Measurements from ENCODE around the gene PRKAR1B. TPM values are rescaled to one million over a fixed set of nuclear protein-coding genes. Genes with fewer than 3 reads are reported as not detected.

The PRKAR1B gene
- total RNA-seq, 1 experiment from 2014 or later, result 43.3 TPM

DNA sequence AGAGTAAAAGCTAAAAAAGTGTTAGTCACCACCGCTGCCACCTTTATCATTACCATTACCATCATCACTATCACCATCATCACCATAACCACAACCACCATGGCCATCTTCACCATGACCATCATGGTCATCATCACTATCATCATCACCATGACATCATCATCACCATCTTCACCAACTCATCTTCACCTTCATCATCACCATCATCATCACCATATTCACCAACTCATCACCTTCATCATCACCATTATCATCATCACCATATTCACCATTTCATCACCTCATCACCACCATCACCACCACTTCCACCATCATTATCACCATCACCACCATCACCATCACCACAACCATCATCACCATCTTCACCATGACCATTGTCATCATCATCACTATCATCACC, 161.0 kb downstream of the PRKAR1B start:
- Histone ChIP-seq H3K18ac (ENCODE audit: insufficient read length, low read depth, low read length) (no peak overlapping the region), H3K4me1 (ENCODE audit: insufficient read depth, low read length) (no peaks in the 10 kb centered on the region), H3K23me2 (ENCODE audit: insufficient read length, low read depth, low read length, poor library complexity, severe bottlenecking) (no peaks in the 10 kb centered on the region), H2BK20ac (ENCODE audit: low read depth, low read length, poor library complexity, severe bottlenecking) (no peak overlapping the region), H3K4ac (ENCODE audit: low read depth, low read length) (no peak overlapping the region), H3K9me3 (ENCODE audit: control insufficient read depth, low read depth, low read length) (no peaks in the 10 kb centered on the region), H3K23ac (ENCODE audit: insufficient read length, low read depth, low read length) (no peak overlapping the region), H4K20me1 (ENCODE audit: control insufficient read depth, insufficient read depth, insufficient read length) (no peaks in the 10 kb centered on the region), H3K9ac (ENCODE audit: extremely low read depth, insufficient read length, low read length) (no peak overlapping the region), H2BK12ac (ENCODE audit: insufficient read length, low read depth, low read length) (no peak overlapping the region), H4K8ac (replicated peaks; ENCODE audit: insufficient read length, low read depth, low read length) (no peak overlapping the region), H4K91ac (ENCODE audit: insufficient read length, low read depth, low read length) (no peak overlapping the region), H2BK15ac (ENCODE audit: low read depth, low read length) (no peak overlapping the region), H3K27ac (ENCODE audit: insufficient read length, low read depth, low read length) (no peak overlapping the region), H3K56ac (ENCODE audit: insufficient read length, low read depth, low read length) (no peak overlapping the region), H2BK120ac (ENCODE audit: low read depth, low read length, poor library complexity, severe bottlenecking) (no peak overlapping the region), H4K5ac (ENCODE audit: insufficient read length, low read depth, low read length) (no peak overlapping the region), H2AFZ (ENCODE audit: low read length) (no peak overlapping the region), H3K4me2 (ENCODE audit: insufficient read depth, insufficient read length, low read length) (no peak overlapping the region), H2BK5ac (ENCODE audit: insufficient read length, low read length) (no peak overlapping the region), H3K27me3 (ENCODE audit: insufficient read depth, low read length) (no peaks in the 10 kb centered on the region), H3K14ac (ENCODE audit: insufficient read depth, low read length) (no peak overlapping the region), H3K79me2 (ENCODE audit: insufficient read depth, low read length) (no peaks in the 10 kb centered on the region; the same call in 1 of the 2 replicates), H3K79me1 (ENCODE audit: insufficient read depth, low read depth, low read length, poor library complexity, severe bottlenecking) (no peaks in the 10 kb centered on the region), H3T11ph (ENCODE audit: low read length) (no peak overlapping the region), H2AK5ac (ENCODE audit: insufficient read length, low read length) (no peak overlapping the region)
- Mint-ChIP-seq H3K36me3 (ENCODE audit: insufficient read depth in 1 of 3, low read depth in 3 of 3) (peaks cover 0 to 6% (median 0%) of the 10 kb centered on the region in 3 experiments; a peak in 1 of 7 replicates), H3K27me3 (ENCODE audit: low read depth) (peaks cover 2% of the 10 kb centered on the region; the same call in 1 of the 2 replicates), H3K4me3 (no peak overlapping the region), H3K4me1 (peaks cover 0 to 4% of the 10 kb centered on the region in 2 experiments; a peak in 1 of 4 replicates), H3K9me3 (no peaks in the 10 kb centered on the region), H3K27ac (no peak overlapping the region)
- WGBS (ENCODE audit: extremely low coverage, insufficient read length, low lambda C conversion rate), result no CpG with 5 or more reads among the region's 1 CpG
- TF ChIP-seq, protein P1, sequence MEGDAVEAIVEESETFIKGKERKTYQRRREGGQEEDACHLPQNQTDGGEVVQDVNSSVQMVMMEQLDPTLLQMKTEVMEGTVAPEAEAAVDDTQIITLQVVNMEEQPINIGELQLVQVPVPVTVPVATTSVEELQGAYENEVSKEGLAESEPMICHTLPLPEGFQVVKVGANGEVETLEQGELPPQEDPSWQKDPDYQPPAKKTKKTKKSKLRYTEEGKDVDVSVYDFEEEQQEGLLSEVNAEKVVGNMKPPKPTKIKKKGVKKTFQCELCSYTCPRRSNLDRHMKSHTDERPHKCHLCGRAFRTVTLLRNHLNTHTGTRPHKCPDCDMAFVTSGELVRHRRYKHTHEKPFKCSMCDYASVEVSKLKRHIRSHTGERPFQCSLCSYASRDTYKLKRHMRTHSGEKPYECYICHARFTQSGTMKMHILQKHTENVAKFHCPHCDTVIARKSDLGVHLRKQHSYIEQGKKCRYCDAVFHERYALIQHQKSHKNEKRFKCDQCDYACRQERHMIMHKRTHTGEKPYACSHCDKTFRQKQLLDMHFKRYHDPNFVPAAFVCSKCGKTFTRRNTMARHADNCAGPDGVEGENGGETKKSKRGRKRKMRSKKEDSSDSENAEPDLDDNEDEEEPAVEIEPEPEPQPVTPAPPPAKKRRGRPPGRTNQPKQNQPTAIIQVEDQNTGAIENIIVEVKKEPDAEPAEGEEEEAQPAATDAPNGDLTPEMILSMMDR (conservative IDR thresholded peaks at IDR 0.05), result no peak
- no peak for DNase-seq
